Chondrocyte (in vitro differentiated cells): ENCODE data around the gene NRN1L. TPM values are rescaled to one million over a fixed set of nuclear protein-coding genes. Genes with fewer than 3 reads are reported as not detected.
A peak's percentile ranks its signal among the peaks of the same experiment; 100 is the strongest.

Source experiments
- DNase-seq: peaks from one replicate; pipeline ENCODE4 v3.0.0; 2021; ENCODE audit warnings: mixed read lengths, low spot score
- H3K27ac Mint-ChIP-seq: one replicate; pipeline ENCODE4 v1.8.0; 2021; ENCODE audit warnings: mild to moderate bottlenecking, moderate library complexity, mixed read lengths; ENCODE audit not compliant: unreplicated experiment
- H3K27me3 Mint-ChIP-seq: 2 replicates; pipeline ENCODE4 v1.8.0; 2021; ENCODE audit warnings: low read depth, mixed read lengths
- H3K36me3 Mint-ChIP-seq: 2 replicates; pipeline ENCODE4 v1.8.0; 2021; ENCODE audit warnings: low read depth, mixed read lengths
- H3K4me1 Mint-ChIP-seq: 2 replicates; pipeline ENCODE4 v1.8.0; 2021; ENCODE audit warnings: low read depth, mild to moderate bottlenecking, mixed read lengths
- H3K4me3 Mint-ChIP-seq: one replicate; pipeline ENCODE4 v1.8.0; 2021; ENCODE audit warnings: mild to moderate bottlenecking, moderate library complexity, mixed read lengths; ENCODE audit not compliant: unreplicated experiment
- H3K9me3 Mint-ChIP-seq: 2 replicates; pipeline ENCODE4 v1.8.0; 2021; ENCODE audit warnings: low read depth, mixed read lengths
- total RNA-seq: library from RNA; stranded (reverse); gene quantifications from 3 replicates; pipeline ENCODE4 v1.2.1, GENCODE V29; 2021
- TF ChIP-seq, protein P1 (sequence below): fragments of 200-600 bp; sonication (generic); IDR thresholded peaks from 2 replicates; pipeline ENCODE4 v1.5.0; 2021; ENCODE audit warnings: antibody characterized with exemption, mild to moderate bottlenecking, moderate library complexity

NRN1L gene
- total RNA-seq, 1 donor from 2014 or later: 0.57 TPM

- Mint-ChIP-seq H3K27me3 (no peaks in the 10 kb centered on the region), H3K27ac (no peak overlapping the region), H3K9me3 (no peaks in the 10 kb centered on the region), H3K4me1 (peaks cover 12% of the 10 kb centered on the region), H3K36me3 (peaks cover 1% of the 10 kb centered on the region), H3K4me3 (no peak overlapping the region)
- DNase-seq: peak; percentile 84
- TF ChIP-seq, protein P1, sequence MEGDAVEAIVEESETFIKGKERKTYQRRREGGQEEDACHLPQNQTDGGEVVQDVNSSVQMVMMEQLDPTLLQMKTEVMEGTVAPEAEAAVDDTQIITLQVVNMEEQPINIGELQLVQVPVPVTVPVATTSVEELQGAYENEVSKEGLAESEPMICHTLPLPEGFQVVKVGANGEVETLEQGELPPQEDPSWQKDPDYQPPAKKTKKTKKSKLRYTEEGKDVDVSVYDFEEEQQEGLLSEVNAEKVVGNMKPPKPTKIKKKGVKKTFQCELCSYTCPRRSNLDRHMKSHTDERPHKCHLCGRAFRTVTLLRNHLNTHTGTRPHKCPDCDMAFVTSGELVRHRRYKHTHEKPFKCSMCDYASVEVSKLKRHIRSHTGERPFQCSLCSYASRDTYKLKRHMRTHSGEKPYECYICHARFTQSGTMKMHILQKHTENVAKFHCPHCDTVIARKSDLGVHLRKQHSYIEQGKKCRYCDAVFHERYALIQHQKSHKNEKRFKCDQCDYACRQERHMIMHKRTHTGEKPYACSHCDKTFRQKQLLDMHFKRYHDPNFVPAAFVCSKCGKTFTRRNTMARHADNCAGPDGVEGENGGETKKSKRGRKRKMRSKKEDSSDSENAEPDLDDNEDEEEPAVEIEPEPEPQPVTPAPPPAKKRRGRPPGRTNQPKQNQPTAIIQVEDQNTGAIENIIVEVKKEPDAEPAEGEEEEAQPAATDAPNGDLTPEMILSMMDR: no peak
Observed at GRCh38 chr16:67927131-67927941, 42.7 kb downstream of the NRN1L start.

DNA sequence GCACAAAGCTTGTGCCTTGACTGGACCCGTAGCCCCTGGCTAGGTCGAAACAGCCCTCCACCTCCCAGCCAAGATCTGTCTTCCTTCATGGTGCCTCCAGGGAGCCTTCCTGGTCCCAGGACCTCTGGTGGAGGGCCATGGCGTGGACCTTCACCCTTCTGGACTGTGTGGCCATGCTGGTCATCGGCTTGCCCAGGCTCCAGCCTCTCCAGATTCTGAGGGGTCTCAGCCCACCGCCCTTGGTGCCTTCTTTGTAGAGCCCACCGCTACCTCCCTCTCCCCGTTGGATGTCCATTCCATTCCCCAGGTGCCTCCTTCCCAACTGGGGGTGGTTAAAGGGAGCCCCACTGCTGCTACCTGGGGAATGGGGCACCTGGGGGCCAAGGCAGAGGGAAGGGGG is 43.5 kb downstream of the NRN1L start:
- Mint-ChIP-seq H3K9me3 (no peaks in the 10 kb centered on the region), H3K36me3 (peaks cover 1% of the 10 kb centered on the region), H3K4me1 (peaks cover 12% of the 10 kb centered on the region), H3K27me3 (no peaks in the 10 kb centered on the region), H3K4me3 (no peak overlapping the region), H3K27ac (no peak overlapping the region)
- no peak for DNase-seq
- TF ChIP-seq, protein P1: no peak

GRCh38 chr16:67928561-67929364 is 44.1 kb downstream of the NRN1L start:
- peaks cover 1% of the 10 kb centered on the region for H3K36me3 Mint-ChIP-seq
- no peaks in the 10 kb centered on the region for H3K9me3 Mint-ChIP-seq
- no peak overlapping the region for H3K27ac Mint-ChIP-seq
- H3K4me3 Mint-ChIP-seq: no peak overlapping the region
- H3K27me3 Mint-ChIP-seq: no peaks in the 10 kb centered on the region
- H3K4me1 Mint-ChIP-seq: peaks cover 12% of the 10 kb centered on the region
- TF ChIP-seq, protein P1: peak; percentile 88
- DNase-seq: peak; percentile 90

GRCh38 chr16:67930191-67930590 is 45.5 kb downstream of the NRN1L start:
- Mint-ChIP-seq H3K4me1 (peaks cover 24% of the 10 kb centered on the region), H3K27me3 (no peaks in the 10 kb centered on the region), H3K36me3 (peaks cover 1% of the 10 kb centered on the region), H3K4me3 (no peak overlapping the region), H3K27ac (no peak overlapping the region), H3K9me3 (no peaks in the 10 kb centered on the region)
- TF ChIP-seq, protein P1: no peak
- no peak for DNase-seq

DNA sequence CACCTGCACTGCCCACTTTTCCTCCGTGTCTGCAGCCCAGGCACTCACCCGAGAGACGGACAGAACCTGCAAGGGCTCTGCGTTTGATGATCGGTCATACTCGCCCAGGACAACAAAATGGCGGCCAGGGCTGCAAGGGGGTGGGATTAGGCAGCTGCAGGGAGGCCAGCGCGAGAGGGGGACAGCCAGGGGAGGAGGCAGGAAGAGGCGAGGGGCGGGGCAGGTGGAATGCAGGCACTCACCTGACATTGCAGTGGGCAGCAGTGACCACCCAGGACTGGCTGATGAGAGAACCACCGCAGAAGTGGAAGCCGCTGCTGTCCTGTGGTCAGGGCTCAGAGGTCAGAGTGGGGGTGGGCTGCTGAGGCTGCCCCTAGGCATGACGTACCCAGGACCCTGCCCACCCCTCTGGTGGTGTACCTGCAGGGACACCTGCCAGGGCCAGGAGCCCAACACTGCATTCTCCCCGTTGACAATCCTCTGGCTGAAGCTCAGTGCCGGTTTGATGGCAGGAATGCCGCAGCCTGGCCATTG is 46.1 kb downstream of the NRN1L start:
- Mint-ChIP-seq H3K27ac (no peak overlapping the region), H3K36me3 (peaks cover 1% of the 10 kb centered on the region), H3K27me3 (no peaks in the 10 kb centered on the region), H3K4me1 (peaks cover 27% of the 10 kb centered on the region), H3K9me3 (no peaks in the 10 kb centered on the region), H3K4me3 (no peak overlapping the region)
- TF ChIP-seq, protein P1: no peak
- DNase-seq: peak; percentile 81
